Measurements from ENCODE around the gene YIF1A. TPM values are rescaled to one million over a fixed set of nuclear protein-coding genes. Genes with fewer than 3 reads are reported as not detected.

Gene YIF1A
- total RNA-seq, 1 experiment from 2014 or later = 81.8 TPM

DNA sequence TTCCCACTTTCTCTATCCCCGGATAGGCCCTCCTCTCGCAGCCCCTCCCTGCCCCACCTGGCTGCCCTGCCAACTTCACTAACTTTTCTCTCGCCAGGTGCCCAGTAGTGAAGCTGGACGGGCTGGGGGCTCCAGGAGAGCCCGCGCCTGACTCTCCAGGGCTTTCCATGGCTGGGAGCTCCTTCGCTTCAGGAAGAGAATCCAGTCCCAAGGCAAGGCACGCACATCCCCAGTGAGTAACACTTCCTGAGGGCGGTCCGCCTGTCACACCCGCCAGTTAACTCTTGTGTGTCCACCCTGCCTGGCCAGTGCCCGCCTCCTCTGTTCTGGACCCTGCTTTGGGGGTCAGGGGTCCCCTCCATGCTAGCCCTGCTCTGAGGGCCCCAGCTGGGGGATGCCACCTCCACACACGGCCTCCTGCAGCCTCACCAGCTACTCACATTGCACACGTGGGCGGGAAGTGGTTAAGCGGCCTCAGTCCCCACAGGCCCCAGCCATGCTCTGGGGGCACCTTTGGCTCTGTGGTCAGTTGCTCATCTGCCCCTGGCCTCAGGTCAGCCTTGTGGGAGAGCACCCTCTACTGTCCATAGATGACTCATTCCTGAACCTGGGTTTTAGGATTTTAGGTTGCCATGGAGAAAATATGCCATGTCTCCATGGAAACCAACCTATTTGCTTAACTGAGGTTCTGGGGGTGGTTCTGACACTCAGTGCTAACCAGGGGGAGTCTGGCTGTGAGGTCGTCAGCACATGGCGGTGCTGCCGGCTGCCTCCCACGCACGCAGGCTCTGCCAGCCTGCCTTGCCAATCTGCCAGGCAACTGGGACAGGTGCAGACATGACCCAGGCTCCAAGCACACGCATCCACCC lies 47.5 kb upstream of the YIF1A start, which contains the start of gene RIN1:
TSS of gene RIN1 (minus strand) at position 201 of the 869 bp plus-strand sequence. CDS start at position 169, 32 bp downstream.
- H3K79me2 ChIP-seq (ENCODE audit: low read depth) = peaks cover 8% of the 10 kb centered on the region; the same call in 1 of the 2 replicates
- H3K27me3 ChIP-seq (ENCODE audit: insufficient read depth, low read depth) = no peaks in the 10 kb centered on the region
- H4K20me1 ChIP-seq (ENCODE audit: insufficient read depth) = peaks cover 8% of the 10 kb centered on the region
- no peaks in the 10 kb centered on the region for H3K9me3 ChIP-seq (ENCODE audit: insufficient read depth, low read depth)
- no TSS peak for BruUV-seq (replicated peaks)
- H3F3A ChIP-seq (ENCODE audit: insufficient read depth, low read depth) = peaks cover 16% of the 10 kb centered on the region; the same call in 1 of the 2 replicates
- peak; percentile 90 to 92 for DNase-seq
- no peaks in the 10 kb centered on the region for H3K36me3 ChIP-seq (ENCODE audit: low read depth)
- no peaks in the 10 kb centered on the region for H3K9me2 ChIP-seq (ENCODE audit: insufficient read depth)
- H3K4me2 ChIP-seq = peak within 1 kb of the TSS; percentile 82
- intact Hi-C loops (cut with micrococcal nuclease; ENCODE audit: unreplicated experiment) = loop anchor here (1.0 to 2.0 kb wide), 3 partner anchors 24 to 114 kb away; partner anchors contain the start of gene YIF1A
- TF ChIP-seq EZH2 (IDR thresholded peaks at IDR 0.05; ENCODE audit: low read depth) = no peak
- TF ChIP-seq, protein P1, sequence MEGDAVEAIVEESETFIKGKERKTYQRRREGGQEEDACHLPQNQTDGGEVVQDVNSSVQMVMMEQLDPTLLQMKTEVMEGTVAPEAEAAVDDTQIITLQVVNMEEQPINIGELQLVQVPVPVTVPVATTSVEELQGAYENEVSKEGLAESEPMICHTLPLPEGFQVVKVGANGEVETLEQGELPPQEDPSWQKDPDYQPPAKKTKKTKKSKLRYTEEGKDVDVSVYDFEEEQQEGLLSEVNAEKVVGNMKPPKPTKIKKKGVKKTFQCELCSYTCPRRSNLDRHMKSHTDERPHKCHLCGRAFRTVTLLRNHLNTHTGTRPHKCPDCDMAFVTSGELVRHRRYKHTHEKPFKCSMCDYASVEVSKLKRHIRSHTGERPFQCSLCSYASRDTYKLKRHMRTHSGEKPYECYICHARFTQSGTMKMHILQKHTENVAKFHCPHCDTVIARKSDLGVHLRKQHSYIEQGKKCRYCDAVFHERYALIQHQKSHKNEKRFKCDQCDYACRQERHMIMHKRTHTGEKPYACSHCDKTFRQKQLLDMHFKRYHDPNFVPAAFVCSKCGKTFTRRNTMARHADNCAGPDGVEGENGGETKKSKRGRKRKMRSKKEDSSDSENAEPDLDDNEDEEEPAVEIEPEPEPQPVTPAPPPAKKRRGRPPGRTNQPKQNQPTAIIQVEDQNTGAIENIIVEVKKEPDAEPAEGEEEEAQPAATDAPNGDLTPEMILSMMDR (conservative IDR thresholded peaks at IDR 0.05) = peak; percentile 52
- H3K4me3 ChIP-seq = peak within 1 kb of the TSS; percentile 79
- ChIA-PET CTCF (interaction anchor here (0.6 to 2.8 kb wide), 8 partner anchors 9 to 119 kb away, joined by 3 to 30 read pairs (median 3); partner anchors contain the start of genes MRPL11 and YIF1A), POLR2A (ENCODE audit: unreplicated experiment) (interaction anchor here (0.6 to 2.0 kb wide), 3 partner anchors 10 to 34 kb away, joined by 3 to 46 read pairs (median 5); no protein-coding TSS in a partner anchor)
- peak within 1 kb of the TSS; percentile 65 for H3K27ac ChIP-seq
- H2AFZ ChIP-seq = peak within 1 kb of the TSS; percentile 74
- peaks cover 16% of the 10 kb centered on the region for H3K4me1 ChIP-seq (replicated peaks; ENCODE audit: insufficient read depth)

DNA sequence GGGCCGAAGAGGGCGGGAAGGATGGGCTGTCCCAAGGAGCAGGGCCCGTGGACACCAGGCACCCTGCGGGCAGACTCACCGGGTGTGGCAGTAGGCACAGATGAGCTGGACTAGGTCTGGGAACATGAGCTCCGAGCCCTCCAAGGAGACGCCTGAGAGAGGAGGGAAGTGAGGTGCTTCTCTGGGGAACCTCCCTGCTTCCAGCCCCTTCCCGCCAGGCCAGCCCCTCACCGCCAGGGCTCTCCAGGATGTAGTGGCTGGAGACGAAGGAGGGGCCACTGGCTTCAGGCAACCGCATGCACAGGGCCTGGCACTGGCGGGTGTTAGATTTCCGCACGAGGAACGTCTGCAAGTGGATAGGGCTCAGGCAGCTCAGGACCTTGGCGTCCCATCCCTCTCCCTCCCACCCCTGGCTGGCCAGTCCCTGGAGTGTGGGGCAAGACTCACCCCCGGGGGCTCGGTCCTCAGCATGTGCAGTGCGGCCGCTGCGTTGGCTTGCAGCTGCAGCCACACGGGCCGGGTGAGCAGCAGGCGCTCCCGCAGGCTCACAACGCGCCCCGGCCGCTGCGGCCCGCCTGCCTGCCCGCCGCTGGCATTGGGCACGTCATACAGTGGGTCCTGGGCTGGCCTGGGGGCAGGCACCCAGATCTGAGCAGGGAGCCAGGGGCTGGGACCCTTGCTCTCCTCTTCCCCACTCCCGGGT lies 46.7 kb upstream of the YIF1A start:
- Histone ChIP-seq H3K9me2 (ENCODE audit: insufficient read depth) (no peaks in the 10 kb centered on the region), H3K36me3 (ENCODE audit: low read depth) (no peaks in the 10 kb centered on the region), H4K20me1 (ENCODE audit: insufficient read depth) (peaks cover 8% of the 10 kb centered on the region), H3K4me1 (replicated peaks; ENCODE audit: insufficient read depth) (peaks cover 16% of the 10 kb centered on the region), H3F3A (ENCODE audit: insufficient read depth, low read depth) (peaks cover 17% of the 10 kb centered on the region; the same call in 1 of the 2 replicates), H3K27me3 (ENCODE audit: insufficient read depth, low read depth) (no peaks in the 10 kb centered on the region), H3K9me3 (ENCODE audit: insufficient read depth, low read depth) (no peaks in the 10 kb centered on the region), H3K4me3 (peak overlapping the region; percentile 79), H3K4me2 (peak overlapping the region; percentile 82), H3K79me2 (ENCODE audit: low read depth) (peaks cover 8% of the 10 kb centered on the region; the same call in 1 of the 2 replicates), H3K27ac (peak overlapping the region; percentile 65), H2AFZ (peak overlapping the region; percentile 74)
- ChIA-PET POLR2A (ENCODE audit: unreplicated experiment) (interaction anchor here (0.6 to 2.0 kb wide), 5 partner anchors 11 to 720 kb away, joined by 3 to 46 read pairs (median 5); no protein-coding TSS in a partner anchor), CTCF (interaction anchor here (0.6 to 2.8 kb wide), 7 partner anchors 10 to 118 kb away, joined by 3 to 30 read pairs (median 3); partner anchors contain the start of genes MRPL11 and YIF1A)
- no peak for TF ChIP-seq EZH2 (IDR thresholded peaks at IDR 0.05; ENCODE audit: low read depth)
- TF ChIP-seq, protein P1 (conservative IDR thresholded peaks at IDR 0.05) = no peak
- DNase-seq = peak; percentile 49 to 63
- intact Hi-C loops (cut with micrococcal nuclease; ENCODE audit: unreplicated experiment) = loop anchor here (1.0 to 2.0 kb wide), 3 partner anchors 23 to 113 kb away; partner anchors contain the start of gene YIF1A
- no TSS peak for BruUV-seq (replicated peaks)
